Stimulated activated CD8-positive, alpha-beta memory T cell treated with anti-CD3 and anti-CD28 coated beads, Interleukin-4, amount 100 ng/mL, for 4 hours (primary cell): Measurements from ENCODE around the gene COL12A1.

Source experiments
- DNase-seq, 2 donors: peaks; one replicate each; pipeline ENCODE4 v3.0.0-alpha.2; 2020; ENCODE audit warnings: low read depth in 2 of 2, low spot score in 1 of 2

Gene COL12A1

GRCh38 chr6:75044846-75045245 lies 161.0 kb downstream of the COL12A1 start:
- DNase-seq = no peak

DNA sequence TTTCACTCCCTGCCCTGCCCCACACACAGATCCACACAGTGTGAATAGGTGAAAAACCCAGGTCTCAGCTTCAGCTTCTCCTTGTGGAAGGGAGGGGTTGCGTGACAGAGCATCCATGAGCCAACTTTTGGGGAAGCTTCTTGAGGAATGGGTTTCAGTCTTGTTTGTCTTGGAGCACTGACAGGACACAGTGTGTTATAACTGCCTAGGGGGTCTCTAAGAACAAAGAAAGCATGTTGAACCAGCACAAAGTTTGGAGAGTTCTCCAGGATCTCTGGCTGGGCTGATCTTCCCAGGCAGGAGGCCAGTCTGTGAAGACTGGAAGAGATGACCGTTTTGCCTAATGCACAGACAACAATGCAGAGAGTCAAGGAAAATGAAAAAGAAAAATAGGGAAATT lies 164.5 kb downstream of the COL12A1 start:
- no peak for DNase-seq
